GM12875 (cell line): Measurements from ENCODE around the gene TEX50.

Source experiments
- H3K4me3 ChIP-seq: one replicate; pipeline ENCODE4 v1.5.1; 2011; ENCODE audit warnings: low read depth, low read length, control low read depth
- TF ChIP-seq, protein P1 (sequence below): IDR thresholded peaks from 2 replicates; pipeline ENCODE4 v1.5.1; 2011; ENCODE audit warnings: low read depth, mild to moderate bottlenecking, control low read depth, inconsistent platforms, low read length, moderate library complexity, borderline replicate concordance; ENCODE audit not compliant: insufficient read depth

Gene TEX50

GRCh38 chr1:173646656-173647055 lies 11.5 kb downstream of the TEX50 start:
- TF ChIP-seq, protein P1, sequence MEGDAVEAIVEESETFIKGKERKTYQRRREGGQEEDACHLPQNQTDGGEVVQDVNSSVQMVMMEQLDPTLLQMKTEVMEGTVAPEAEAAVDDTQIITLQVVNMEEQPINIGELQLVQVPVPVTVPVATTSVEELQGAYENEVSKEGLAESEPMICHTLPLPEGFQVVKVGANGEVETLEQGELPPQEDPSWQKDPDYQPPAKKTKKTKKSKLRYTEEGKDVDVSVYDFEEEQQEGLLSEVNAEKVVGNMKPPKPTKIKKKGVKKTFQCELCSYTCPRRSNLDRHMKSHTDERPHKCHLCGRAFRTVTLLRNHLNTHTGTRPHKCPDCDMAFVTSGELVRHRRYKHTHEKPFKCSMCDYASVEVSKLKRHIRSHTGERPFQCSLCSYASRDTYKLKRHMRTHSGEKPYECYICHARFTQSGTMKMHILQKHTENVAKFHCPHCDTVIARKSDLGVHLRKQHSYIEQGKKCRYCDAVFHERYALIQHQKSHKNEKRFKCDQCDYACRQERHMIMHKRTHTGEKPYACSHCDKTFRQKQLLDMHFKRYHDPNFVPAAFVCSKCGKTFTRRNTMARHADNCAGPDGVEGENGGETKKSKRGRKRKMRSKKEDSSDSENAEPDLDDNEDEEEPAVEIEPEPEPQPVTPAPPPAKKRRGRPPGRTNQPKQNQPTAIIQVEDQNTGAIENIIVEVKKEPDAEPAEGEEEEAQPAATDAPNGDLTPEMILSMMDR, result no peak
- no peak overlapping the region for H3K4me3 ChIP-seq

- TF ChIP-seq, protein P1, result no peak
- H3K4me3 ChIP-seq, result no peak overlapping the region
These were observed 13.9 kb downstream of the TEX50 start for GRCh38 chr1:173648880-173649605.

DNA sequence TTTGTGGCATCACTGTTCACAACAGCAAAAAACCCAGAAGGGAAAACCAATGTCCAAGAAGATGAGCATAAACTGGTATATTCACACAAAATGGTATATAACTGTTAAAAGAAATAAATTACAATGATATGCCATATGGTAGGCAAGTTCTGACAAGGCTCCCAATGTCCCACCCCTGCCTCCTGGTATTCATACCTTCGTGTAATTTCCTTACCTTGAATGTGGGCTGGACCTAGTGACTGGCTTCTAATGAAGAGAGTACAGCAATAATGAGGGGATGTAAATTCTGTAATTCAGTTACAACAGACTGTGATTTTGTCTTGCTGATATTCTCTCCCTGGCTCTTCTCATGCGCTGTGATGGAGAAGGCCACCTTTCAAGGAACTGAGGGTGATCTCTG lies 25.2 kb downstream of the TEX50 start:
- H3K4me3 ChIP-seq, result no peak overlapping the region
- TF ChIP-seq, protein P1, result no peak

DNA sequence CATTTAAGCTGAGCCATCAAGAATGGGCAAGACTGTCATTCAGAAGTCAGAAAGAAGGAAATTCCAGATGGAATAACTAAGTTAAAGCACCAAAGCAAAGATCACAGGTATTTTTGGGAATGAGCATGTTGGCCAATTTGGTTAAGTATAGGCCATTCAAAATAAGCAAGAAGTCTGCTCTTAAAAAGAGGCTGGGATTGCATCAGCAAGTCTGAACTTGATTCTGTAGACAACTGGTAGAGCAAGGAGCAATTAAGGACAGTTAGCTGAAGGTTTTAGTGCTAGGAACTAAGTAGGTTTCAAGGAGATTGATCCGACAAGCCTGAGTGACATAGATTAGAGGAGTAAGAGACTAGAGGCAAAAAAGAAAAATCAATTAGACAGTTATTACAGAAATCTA lies 26.1 kb downstream of the TEX50 start:
- H3K4me3 ChIP-seq, result no peak overlapping the region
- TF ChIP-seq, protein P1, result no peak

- no peak overlapping the region for H3K4me3 ChIP-seq
- TF ChIP-seq, protein P1, result no peak
These were observed 26.6 kb downstream of the TEX50 start for GRCh38 chr1:173661763-173662162.

DNA sequence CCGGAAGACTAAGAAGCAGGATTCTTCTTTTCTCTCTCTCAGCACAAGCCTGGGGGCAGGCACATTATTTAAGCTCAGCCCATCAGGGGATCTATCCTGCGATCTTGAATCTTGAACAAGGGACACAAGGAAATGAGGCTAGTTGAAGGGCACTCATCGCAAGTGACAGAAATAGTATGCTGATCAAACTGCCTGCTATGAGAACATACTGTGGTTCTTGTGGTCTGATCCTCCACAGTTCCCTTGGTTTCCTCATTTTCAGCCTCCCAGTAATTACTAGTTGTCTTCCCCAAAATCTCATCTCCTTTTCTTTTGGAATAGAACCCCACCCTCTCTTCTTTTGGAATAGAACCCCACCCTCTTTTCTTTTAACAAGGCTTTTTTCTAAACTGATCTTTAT lies 28.0 kb downstream of the TEX50 start:
- TF ChIP-seq, protein P1, result no peak
- no peak overlapping the region for H3K4me3 ChIP-seq

- no peak overlapping the region for H3K4me3 ChIP-seq
- TF ChIP-seq, protein P1, result no peak
These were observed 31.5 kb downstream of the TEX50 start for GRCh38 chr1:173666646-173667045.
